GM18909 (cell line): ENCODE data around the gene MGMT.

Experiments
- ATAC-seq: cut with Tn5 transposase; IDR thresholded peaks from one replicate; pipeline ENCODE4 v1.9.1; 2021; ENCODE audit warnings: mild to moderate bottlenecking; ENCODE audit not compliant: unreplicated experiment, poor library complexity

MGMT gene

DNA sequence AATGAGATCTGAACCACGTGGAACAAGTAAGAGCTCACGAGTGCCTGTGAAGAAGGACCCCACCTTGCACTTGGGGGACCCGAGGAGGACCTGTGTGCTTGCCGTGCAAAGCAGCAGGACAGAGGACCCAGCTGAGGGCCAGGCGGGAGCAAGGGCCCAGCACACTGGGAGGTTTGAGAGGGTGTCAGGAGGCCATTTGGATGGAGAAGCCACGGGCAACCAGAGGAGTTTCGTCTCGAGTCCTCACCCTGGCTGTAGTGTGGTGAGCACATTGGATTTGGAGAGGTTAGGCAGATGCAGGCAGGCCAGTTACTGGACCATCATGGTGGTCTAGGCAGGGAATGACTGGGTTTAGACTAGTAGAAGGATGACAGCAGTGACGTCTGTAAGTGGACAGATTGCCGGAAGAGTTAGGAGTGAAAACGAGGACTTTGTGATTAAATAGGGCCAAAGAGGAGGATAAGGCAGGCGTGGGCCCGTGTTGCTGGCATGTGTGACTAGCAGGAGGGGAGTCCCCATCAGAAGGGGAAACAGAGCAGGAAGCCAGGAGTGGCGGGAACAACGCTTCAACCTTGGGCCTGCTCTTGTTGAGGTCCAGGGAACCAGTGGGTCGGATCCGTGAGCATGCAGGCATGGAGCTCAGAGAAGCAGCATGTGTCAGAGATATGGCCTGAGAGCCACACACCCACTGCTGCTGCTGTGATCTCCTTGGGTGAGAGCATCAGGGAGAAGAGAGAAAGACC lies 208.2 kb downstream of the MGMT start:
- ATAC-seq = no peak

DNA sequence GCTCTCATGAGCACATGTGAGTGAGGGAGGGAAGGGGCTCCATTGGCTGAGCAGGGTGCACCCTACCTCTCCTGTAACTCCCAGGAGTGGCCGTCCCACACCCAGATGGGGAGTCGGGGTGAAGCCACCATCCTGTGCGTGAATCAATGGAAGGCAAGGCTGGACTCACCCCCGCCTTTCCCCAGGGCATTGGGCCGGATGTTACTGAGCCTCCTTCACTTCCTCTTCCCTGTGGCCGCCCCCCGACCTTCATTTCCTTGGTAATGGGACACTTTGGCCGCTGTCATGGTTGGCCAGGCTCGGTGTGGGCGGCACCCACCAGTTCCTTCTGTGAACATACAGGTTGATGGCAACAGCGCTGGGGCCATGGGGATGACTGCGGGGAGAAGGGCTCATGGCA lies 209.0 kb downstream of the MGMT start:
- no peak for ATAC-seq

DNA sequence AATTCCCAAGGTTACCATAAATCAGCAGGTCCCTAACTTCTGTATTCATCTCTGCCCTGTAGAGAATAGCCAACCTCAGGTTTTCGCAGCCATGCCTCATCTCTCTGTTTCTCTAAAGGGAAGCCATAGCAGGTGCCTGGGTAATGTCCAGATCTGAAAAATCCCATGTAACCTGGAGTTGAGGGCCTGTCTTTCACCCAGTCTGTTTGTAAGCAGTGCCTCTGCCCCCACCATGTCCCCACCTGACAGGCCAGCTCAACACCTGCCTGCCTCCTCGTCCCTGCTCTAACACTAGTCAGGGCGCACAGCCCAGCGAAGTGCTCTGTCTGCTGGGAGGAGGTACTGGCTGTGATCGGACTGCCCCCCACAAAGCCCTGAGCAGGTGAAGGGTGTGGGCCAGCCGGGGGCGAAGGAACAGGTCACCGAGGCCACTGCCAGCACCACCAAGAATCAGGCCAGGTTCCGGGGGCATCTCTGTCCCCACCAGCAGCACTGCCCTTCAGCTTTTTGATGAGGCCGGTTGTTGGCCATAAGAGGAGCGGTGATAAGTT lies 210.4 kb downstream of the MGMT start:
- no peak for ATAC-seq

DNA sequence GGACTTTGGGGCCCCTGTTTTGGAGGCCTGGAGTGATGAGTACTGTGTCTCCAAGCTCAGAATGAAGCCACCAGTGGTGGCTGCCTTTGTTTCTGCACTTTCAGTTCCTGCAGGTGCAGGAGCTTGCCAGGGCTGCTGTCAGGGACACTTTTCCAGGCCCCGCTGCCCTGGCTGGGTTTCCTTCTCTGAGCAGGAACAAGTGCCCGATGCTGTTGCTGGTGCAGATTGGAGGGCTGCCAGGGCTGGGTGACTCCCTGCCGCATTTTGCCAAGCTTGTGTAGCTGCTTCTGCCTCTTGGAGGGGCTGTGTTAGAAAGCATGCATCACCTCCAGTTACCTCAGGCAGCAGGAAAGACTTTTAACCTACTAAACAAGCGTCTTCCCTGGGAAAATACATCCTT lies 211.1 kb downstream of the MGMT start:
- ATAC-seq = no peak

DNA sequence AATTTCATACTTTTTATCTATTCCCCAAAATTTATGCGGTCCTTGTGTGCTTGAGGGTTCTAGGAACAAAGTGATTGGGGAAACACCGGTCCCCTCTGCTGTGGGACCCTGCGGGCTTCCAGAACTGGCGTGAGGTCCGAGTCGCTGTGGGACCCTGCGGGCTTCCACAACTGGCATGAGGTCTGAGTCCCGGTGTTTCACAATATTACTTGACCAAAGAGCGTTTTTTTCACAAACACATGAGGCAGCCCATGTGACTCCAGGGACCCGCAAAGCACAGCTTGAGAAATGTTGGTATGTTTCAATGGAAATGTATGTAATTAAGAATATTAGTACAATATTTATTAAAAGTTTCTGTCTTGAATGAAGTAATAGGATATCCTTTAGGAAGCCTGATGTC lies 212.2 kb downstream of the MGMT start:
- ATAC-seq = no peak

DNA sequence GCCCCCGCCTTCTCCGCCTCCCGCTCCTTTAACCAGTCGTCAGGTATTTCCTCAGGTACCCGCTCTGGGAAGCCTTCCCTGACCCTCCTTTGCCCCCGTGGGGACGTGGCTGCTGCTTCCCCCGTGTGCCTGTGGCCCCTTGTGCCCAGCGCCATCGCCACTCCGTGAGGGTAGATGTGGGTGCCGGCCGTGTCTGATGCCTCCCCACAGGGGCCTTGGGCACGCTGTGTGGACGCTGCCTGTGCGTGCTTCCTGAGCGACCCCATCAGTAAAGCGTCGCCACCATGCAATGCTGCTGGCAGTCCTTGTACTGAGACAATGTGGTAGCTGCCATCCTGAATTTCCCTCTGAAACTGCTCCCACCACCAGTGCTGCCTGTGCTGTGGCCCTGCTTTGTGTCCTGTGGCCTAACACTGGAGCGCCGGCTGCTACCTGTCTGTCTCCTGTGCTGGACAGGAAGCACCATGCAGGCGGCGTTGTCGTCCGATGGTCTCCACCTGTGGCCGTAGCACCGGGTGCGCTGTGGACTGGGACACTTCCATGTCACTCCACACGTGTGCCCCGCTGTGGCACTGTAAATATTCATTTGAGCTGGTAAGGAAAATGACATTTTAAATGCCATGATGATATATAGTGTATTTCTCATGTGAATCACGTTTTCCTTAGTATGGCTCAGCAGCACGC lies 213.8 kb downstream of the MGMT start:
- no peak for ATAC-seq

DNA sequence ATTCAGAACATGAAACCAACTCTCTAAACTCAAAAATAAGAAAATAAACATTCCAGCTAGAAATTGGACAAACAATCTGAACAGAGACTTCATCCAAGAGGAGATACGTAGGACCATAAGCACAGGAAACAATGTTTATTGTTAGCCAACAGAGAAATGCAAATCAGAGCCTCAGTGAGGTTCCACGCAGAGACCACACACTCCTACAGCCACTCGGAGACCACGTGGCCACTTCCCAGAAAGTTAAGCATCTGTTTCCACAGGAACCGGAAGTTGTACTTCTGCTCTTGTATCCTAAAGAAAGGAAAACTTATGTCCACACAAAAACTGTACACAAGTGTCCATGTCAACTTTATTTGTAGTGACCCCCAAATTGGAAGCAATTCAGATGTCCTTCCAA lies 214.8 kb downstream of the MGMT start:
- ATAC-seq = no peak

DNA sequence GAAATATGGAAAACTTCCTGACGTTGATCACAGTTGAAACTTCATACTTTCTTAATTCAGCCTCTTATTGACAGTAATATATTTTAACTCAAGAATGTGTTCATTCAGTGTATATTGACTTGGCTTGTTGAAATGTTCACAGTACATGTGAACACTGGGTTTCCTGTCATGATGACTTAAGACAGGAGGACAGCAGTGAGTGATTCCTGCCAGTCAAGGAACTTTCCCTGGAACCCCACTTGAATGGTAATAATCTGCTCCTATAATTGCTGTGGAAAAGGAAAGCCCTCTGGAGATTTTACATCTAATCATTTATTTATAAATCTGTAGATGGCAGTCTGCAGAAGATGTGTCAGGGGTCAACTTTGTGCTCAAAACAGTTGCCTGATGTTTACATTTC lies 216.5 kb downstream of the MGMT start:
- ATAC-seq = no peak

DNA sequence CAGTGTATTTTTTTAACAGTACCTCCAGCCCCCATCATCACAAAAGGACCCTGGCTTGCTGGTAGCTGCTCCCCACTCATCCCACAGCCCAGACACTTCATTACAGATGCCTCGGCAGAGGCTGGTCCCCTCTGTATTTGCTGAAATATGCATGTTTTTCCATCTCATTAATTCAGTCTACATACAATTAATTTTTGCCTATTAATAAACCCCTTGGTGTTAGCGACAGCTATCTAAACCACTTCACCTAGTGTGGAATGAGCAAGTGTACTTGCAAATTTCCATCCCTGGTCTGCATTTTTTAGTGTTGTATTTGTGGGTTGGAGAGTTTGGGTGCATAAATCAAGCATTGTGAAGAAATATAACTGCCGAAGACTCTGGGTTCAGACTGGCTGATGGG lies 216.9 kb downstream of the MGMT start:
- ATAC-seq = no peak

DNA sequence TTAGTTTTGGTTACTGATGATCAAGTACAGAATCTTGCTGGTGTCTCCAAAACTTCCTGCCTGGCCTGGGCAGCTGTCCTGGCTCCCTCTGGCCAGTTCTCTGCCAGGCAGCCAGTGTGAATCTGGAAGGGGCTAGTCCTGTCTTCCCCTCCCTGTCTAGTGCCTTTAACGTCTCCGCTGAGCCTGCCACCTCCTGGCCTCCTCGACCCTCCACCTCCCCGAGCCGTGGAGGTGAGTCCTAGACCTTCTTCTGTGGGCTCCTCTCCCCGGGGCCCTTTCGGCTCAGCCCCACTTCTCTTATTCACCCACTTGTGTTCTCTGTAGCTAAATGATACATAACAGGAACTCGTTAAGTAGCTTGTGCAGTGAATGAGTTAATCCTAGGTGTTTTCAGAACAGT lies 218.2 kb downstream of the MGMT start:
- no peak for ATAC-seq

DNA sequence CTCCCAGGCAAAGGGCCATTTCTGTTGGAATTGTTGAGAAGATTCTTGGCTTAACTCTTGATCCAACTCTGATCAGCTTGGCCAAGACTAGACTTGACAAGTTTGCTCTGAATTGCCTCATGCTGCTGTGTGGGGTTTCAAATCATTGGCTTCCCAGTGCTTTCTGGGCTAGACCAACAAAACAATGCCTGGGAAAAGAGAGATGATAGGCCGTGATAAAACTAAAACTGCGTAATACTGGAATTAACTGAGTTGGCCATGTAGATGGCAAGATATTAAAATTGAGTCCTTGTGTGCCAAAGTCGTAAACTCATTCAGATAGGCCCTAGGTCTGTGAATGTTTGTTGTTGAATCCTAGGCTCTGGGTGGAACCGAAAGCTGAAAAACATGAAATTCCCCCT lies 222.6 kb downstream of the MGMT start:
- no peak for ATAC-seq

DNA sequence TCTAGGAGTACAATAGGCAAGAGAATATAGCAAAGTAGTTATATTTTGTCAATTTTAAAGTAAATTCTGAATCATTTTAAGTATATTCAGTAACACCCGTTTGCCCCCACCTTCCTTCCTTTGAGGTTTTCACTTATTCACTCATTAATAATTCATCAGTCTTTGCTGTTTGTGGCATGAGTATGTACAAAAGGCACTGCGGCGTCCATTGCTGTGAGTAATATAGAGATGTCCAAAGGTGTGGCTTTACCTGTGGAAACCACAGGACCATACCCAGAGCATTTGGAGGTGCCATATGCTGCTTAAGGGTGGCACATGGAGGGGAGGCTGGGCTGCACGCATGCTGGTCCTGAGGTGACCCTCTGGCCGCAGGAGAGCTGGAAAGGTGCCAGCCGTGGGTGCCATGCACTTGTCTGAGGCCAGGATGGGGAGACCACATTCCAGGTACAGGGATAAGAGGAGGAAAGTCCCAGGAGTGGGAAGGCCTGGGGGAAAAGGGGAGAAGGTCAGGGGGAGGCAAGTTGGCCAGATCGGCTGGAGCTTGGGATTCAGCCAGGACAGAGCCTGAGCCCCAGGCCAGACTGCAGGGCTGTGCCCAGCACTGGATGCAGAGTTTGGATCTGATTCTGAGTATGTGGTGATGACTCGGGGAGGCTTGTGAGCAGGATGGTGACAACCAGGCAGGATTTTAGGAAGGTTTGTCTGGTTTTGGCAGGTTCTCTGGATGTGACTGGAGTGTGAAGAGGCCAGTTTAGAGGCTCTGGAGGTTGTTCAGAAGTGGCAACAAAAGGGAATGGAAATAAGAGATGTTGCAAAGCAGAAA lies 223.4 kb downstream of the MGMT start:
- ATAC-seq = no peak

DNA sequence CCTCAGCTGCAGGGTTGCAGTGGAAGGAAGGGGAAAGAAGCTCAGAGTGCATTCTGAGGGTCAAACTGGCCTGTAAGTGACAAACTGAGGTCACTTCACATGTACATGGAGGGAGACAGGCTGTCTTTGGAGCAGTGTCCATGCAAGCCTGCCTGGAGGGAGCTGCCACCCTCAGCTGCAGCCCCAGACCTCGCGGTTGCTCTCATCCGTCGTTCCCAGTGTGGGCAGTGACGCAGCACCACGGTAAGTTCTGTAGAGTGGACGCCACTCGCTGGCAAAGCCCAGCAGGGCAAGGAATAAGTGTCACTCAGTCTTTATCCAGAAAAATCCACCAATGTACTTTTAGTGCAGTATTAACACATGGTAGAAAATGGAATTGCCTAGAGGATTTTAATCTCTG lies 225.7 kb downstream of the MGMT start:
- ATAC-seq = no peak

DNA sequence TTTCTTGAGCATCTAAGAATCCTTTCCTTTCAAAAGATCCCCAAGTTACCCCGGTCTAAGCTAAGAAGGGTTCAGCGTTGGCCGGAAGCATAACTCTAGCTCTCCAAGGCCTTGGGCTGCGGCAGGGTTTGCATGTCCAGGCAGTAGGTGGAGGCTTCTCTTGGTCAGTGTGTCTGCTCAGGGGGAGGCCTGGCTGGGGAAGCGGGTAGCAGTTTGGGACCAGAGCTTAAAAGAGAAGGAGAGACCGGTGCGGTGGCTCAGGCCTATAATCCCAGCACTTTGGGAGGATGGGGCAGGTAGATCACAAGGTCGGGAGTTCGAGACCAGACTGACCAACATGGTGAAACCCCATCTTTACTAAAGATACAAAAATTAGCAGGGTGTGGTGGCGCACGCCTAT lies 226.3 kb downstream of the MGMT start:
- no peak for ATAC-seq

DNA sequence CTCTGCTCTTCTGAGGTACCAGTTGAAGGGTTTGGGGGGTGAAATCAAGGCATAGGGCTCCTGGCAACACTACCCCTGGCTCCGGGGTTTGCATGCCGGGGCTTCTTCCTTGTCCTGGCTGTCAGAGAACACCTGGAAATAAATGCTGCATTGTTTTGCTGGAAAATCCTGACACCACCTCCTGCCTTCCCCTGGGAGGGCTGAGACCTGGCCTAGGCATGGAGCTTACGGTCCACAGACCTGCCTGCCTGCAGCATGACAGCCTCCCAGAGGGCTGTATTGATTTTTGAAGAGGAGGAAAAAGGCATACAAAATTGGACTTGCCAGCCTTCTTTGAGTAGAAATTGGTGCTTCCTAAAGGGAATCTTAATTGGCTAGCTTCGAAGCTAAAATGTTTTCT lies 227.1 kb downstream of the MGMT start:
- no peak for ATAC-seq

DNA sequence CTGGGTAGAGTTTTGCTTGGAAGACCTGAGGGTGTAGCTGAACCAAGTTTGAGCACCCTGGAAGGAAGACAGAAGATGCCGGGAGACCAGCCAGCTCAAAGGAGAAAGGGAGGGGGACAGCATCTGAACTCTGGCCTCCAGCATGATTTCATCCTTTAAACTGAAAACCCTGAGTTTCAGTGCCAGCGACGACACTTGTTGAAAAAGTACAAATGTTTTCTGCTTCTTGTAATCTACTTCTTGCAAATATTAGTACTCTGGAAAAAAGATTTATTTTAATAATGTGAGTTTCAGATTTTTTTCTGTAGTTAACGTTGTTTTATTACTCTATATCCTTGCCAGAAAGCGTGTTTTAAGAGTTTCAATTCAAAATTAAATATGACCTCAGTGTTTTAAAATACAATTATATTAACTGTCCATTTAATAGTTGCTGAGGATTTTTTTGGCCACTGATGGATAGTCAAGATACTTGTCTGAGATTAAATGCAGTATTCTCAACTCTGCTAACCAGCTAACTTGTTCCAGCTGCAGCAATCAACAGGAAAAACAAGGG lies 227.7 kb downstream of the MGMT start:
- no peak for ATAC-seq

DNA sequence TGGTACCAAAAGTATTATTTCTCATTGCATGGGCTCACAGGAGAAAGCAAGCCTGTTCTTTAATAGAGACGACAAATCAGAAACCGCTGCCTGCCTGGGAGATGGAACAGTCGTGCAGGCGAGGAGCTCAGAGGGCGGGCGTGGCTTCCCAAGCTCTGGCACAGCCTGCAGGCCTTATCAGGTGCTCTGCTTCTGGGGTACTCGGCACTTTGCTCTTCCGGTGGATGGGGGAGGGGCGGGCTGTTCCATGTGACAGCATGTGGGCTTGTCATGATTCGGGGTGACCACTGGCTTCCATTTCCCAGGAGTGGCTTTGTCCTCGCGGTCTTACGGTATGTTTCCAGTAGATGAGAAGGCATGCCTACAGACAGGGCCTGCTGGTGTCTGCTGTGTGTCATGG lies 228.6 kb downstream of the MGMT start:
- ATAC-seq = no peak

DNA sequence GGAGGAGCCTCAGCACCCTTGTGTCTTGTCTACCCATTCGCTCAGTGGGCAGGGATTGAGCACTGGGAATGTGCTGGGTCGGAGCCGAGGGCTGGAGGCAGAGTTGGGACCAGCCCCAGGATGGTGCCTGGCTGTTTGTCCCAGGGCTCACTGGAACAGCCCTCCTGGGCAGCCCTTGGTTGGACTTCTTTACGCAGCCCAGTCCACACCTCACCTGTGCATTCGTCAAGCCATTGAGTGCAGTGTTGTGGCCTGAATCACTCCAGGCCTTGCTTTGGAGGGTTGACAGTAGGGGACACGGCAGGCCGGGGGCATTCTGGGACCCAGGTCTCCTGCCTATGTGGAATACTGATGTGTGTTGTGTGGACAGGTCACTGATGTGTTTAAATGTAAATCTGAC lies 229.6 kb downstream of the MGMT start:
- ATAC-seq = no peak

DNA sequence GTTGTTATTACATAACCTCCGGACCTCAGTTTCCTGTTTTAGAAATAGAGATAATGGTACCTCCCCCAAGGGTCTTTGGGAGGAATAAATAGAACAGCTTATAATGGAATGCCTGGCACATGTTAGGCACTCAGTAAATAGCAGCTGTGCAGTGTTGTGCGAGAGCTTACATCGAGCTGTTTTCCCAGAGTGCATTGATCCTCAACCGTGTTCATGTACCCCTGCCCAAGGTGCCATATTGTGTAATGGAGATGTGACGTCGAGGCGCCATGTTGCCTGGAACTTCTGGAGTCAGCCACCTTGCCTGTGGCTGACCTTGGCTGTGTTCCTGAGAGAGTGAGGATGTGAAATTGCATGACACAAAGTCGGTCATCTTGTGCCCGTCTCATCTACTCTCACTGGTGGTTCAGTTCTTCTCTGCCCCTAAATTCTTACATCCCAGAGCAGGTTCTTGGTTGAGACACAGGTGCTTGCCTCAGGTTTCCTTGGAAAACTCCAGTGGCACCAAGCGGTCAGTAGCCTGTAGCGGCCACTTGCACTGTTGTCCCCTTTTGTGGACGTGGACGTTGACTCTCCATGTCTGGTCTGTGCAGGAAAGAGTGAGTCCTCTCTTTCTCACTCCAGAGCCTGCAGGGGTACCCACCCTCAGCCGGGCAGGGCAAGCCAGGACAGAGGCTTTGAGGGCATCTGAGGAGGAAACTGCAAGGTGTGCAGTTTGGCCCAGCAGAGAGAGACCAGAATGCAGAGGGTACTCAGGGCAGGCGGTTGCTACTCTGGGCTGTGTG lies 230.6 kb downstream of the MGMT start:
- ATAC-seq = no peak

DNA sequence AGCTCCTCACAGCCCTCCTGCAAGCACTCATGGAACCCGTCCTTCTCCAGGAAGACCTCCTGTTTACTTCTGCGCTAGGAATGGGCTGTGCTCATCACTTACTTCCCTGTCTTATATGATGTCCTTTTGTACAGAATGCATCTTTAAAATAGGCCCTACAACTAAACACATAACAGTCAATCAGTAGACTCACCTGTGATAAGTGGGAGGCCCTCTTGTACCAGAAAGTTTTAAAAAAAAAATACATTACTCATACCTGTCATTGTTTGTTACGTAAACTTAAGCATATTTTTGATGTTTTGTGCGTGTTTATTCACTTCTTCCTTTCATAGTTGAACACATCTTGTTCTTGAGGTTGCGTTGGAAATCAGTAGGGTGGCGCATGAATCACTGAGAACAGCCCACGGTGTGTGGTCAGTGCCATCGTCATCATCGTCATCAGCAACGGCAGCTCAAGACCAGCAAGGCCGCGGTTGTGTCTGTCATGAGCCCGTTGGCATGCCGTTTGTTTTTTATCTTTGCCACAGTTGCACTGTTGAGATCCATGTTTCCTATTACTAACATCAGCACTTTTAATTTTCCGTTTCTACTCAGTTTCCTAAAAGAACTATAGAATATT lies 232.8 kb downstream of the MGMT start:
- no peak for ATAC-seq
